HepG2 (cell line): ENCODE data around the gene TANC1. TPM values are rescaled to one million over a fixed set of nuclear protein-coding genes. Genes with fewer than 3 reads are reported as not detected.

Experiments
- ATAC-seq: fragments of 200-7000 bp; cut with Tn5 transposase; 3 replicates; pipeline ENCODE4 v1.9.1; 2020; ENCODE audit warnings: mild to moderate bottlenecking, moderate library complexity
- BruUV-seq: library from RNA; stranded (reverse); fragments of 400-500 nt; replicated peaks from 2 replicates; lab custom pipeline; 2021; lab: Mats Ljungman, UMichigan
- CTCF ChIA-PET: fragments of 300-600 bp; formaldehyde crosslinking; extraction: SDS; loops from one replicate; lab custom pipeline; 2021; ENCODE audit warnings: low total read pairs, inconsistent platforms, low intra/inter-chr PET ratio; lab: Yijun Ruan, JAX
- POLR2A ChIA-PET: fragments of 350-600 bp; sonication (Branson Sonifier 250); formaldehyde crosslinking; loops from one replicate; lab custom pipeline; 2020; ENCODE audit warnings: antibody characterized with exemption, inconsistent platforms; lab: Yijun Ruan, JAX
- DNase-seq: peaks from one replicate; pipeline ENCODE4 v3.0.0-alpha.2; 2015; ENCODE audit warnings: low spot score
- FAIRE-seq: peaks from 3 replicates; lab custom pipeline; 2011; peaks lifted over from hg19 to GRCh38; lab: Jason Lieb, UNC
- H2AFZ ChIP-seq: one replicate; pipeline ENCODE4 v1.6.1; 2011; ENCODE audit warnings: low read length, inconsistent platforms
- H3K27ac ChIP-seq: fragments of 300-600 bp; 3 replicates; pipeline ENCODE4 v1.8.0; 2011; ENCODE audit warnings: mixed run types, mild to moderate bottlenecking, mixed read lengths, low read length, inconsistent platforms; ENCODE audit not compliant: insufficient read depth; ENCODE audit errors: extremely low read length
- H3K27me3 ChIP-seq, 2 experiments: fragments of 200-600 bp in 1 of 2; 2 replicates in 1 of 2; 3 replicates in 1 of 2; pipeline versions ENCODE4 v1.6.0 to v1.8.0; 2011; ENCODE audit warnings: low read length in 2 of 2, mild to moderate bottlenecking in 2 of 2, moderate library complexity in 2 of 2, inconsistent platforms in 1 of 2; ENCODE audit not compliant: insufficient read depth in 2 of 2, control insufficient read depth in 1 of 2
- H3K36me3 ChIP-seq, 2 experiments: fragments of 200-600 bp in 1 of 2; replicated peaks in 1 of 2; 2 replicates in 1 of 2; 3 replicates in 1 of 2; pipeline versions ENCODE4 v1.5.1 to v1.8.0; 2011; ENCODE audit warnings: low read length in 2 of 2, inconsistent platforms in 1 of 2; ENCODE audit not compliant: insufficient read depth in 2 of 2, control insufficient read depth in 1 of 2
- H3K4me1 ChIP-seq: 2 replicates; pipeline ENCODE4 v1.5.1; 2012; ENCODE audit warnings: low read length, inconsistent platforms; ENCODE audit not compliant: insufficient read depth
- H3K4me2 ChIP-seq: 2 replicates; pipeline ENCODE4 v1.6.0; 2011; ENCODE audit warnings: low read depth, low read length, inconsistent platforms
- H3K4me3 ChIP-seq, 3 experiments: fragments of 200-600 bp in 1 of 3; sonication (generic), shearing (Covaris generic) in 1 of 3; replicated peaks in 1 of 3; 2 replicates each; pipeline ENCODE4 v1.5.1; 2011 to 2016; ENCODE audit warnings: low read length in 3 of 3, inconsistent platforms in 2 of 3, low read depth in 2 of 3, mild to moderate bottlenecking in 2 of 3, control low read depth in 1 of 3, mixed read lengths in 1 of 3; ENCODE audit not compliant: insufficient read depth in 1 of 3
- H3K79me2 ChIP-seq: one replicate; pipeline ENCODE4 v1.6.1; 2011; ENCODE audit warnings: low read length, inconsistent platforms; ENCODE audit not compliant: insufficient read depth
- H3K9ac ChIP-seq: 2 replicates; pipeline ENCODE4 v1.6.0; 2011; ENCODE audit warnings: mild to moderate bottlenecking, low read depth, low read length, inconsistent platforms; ENCODE audit not compliant: insufficient read depth
- H3K9me3 ChIP-seq: 2 replicates; pipeline ENCODE4 v1.5.1; 2012; ENCODE audit warnings: mild to moderate bottlenecking, low read length
- H4K20me1 ChIP-seq: 2 replicates; pipeline ENCODE4 v1.6.0; 2011; ENCODE audit warnings: inconsistent platforms, mild to moderate bottlenecking, low read length, moderate library complexity; ENCODE audit not compliant: insufficient read depth
- CC2D1A ChIP-seq: sonication (generic); formaldehyde crosslinking; IDR thresholded peaks from 2 replicates; pipeline ENCODE4 v1.8.1; 2023; ENCODE audit warnings: mild to moderate bottlenecking, missing genetic modification reagents
- ELF4 ChIP-seq: sonication (generic); formaldehyde crosslinking; IDR thresholded peaks from 2 replicates; pipeline ENCODE4 v1.5.0; 2020; ENCODE audit warnings: missing genetic modification reagents, mild to moderate bottlenecking, moderate library complexity, borderline replicate concordance
- MAFF ChIP-seq: IDR thresholded peaks from 2 replicates; pipeline ENCODE4 v1.6.1; 2011; ENCODE audit warnings: low read depth, low read length, improper control_type of control experiment
- MAFK ChIP-seq, 2 experiments: IDR thresholded peaks in 1 of 2; conservative IDR thresholded peaks in 1 of 2; 2 replicates each; pipeline ENCODE4 v1.6.1; 2011; ENCODE audit warnings: improper control_type of control experiment in 2 of 2, low read length in 2 of 2
- ZBTB42 ChIP-seq: sonication (generic); formaldehyde crosslinking; IDR thresholded peaks from 2 replicates; pipeline ENCODE4 v1.5.0; 2020; ENCODE audit warnings: mild to moderate bottlenecking, missing genetic modification reagents
- ZMAT3 ChIP-seq: sonication (generic); formaldehyde crosslinking; conservative IDR thresholded peaks from 2 replicates; pipeline ENCODE4 v1.7.0; 2021; ENCODE audit warnings: missing genetic modification reagents
- ZNF24 ChIP-seq: fragments of 450-650 bp; IDR thresholded peaks from 2 replicates; pipeline ENCODE4 v1.6.1; 2017; ENCODE audit warnings: antibody characterized with exemption, mild to moderate bottlenecking
- WGBS: methylation state at CpG from one replicate; pipeline ENCODE4 v1.1.6; 2017; ENCODE audit warnings: low lambda C conversion rate; 5-methylcytosine and 5-hydroxymethylcytosine counted together
- in situ Hi-C: cut with HindIII; loops from 2 replicates; pipeline ENCODE4 v1.10.0; 2017; ENCODE audit warnings: low pct_unique_long_range_greater_than_20kb; ENCODE audit not compliant: extremely low pct_ligation_motif_present
- intact Hi-C: fragments of 100-400 bp; cut with micrococcal nuclease; formaldehyde crosslinking; loops from one replicate; pipeline ENCODE4 v1.10.0; 2022; ENCODE audit not compliant: unreplicated experiment
- polyA plus RNA-seq, 8 experiments: library from polyadenylated mRNA; depleted of rRNA in 3 of 8; stranded (reverse) in 7 of 8; unstranded in 1 of 8; fragments of >200 nt; fragmentation: Illumina TruSeq in 4 of 8; extraction: Trizol in 4 of 8; gene quantifications; 2 replicates each; pipeline versions ENCODE4 v1.2.1 to v1.2.3, GENCODE V29; 2011 to 2016; ENCODE audit warnings: low read depth in 4 of 8, missing spikeins in 1 of 8, mixed read lengths in 1 of 8; ENCODE audit not compliant: insufficient read depth in 1 of 8
- total RNA-seq, 5 experiments: library from RNA; depleted of rRNA; stranded (reverse); fragments of >200 nt; fragmentation: Illumina TruSeq; extraction: Trizol; gene quantifications; 2 replicates each; pipeline ENCODE4 v1.2.3, GENCODE V29; 2016; ENCODE audit warnings: low read depth in 1 of 5
- TF ChIP-seq, protein P1 (sequence below): sonication (generic); formaldehyde crosslinking; IDR thresholded peaks from 2 replicates; pipeline ENCODE4 v1.5.0; 2020; ENCODE audit warnings: mild to moderate bottlenecking, missing genetic modification reagents

Gene TANC1
- total and polyA plus RNA-seq, 2 of the 13 experiments (the other 11 are each of a cell fraction or from before 2014, with no cell fraction given) = 2.3 to 5.6 TPM

DNA sequence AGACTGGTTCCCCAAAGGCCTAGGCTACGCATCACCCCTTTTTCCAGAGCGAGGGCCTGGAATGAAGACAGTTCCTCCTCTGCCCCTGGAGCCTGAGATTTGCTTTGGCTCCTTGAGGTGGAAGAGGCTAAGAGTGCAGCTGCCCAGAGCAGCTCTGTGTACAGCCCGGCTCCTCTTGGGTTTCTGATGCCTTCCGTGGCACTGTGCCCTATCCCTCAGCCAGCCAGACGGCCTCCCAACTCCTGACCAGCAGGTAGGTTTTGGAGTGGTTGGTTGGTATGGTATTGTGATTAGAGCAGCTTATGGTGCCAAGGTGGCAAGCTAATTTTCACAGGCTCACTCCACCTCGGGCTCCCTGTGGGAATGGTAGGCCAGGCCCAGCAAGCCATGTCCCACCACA is 112.2 kb downstream of the TANC1 start:
- Histone ChIP-seq H3K4me1 (no peaks in the 10 kb centered on the region), H3K4me3 (no peak overlapping the region), H3K79me2 (no peaks in the 10 kb centered on the region), H2AFZ (no peak overlapping the region), H3K4me2 (no peak overlapping the region), H4K20me1 (no peaks in the 10 kb centered on the region), H3K36me3 (no peaks in the 10 kb centered on the region), H3K9me3 (no peaks in the 10 kb centered on the region), H3K27ac (no peak overlapping the region), H3K9ac (no peak overlapping the region), H3K27me3 (no peaks in the 10 kb centered on the region)
- intact Hi-C loops (no loop called here), in situ Hi-C loops (no loop called here)
- TF ChIP-seq ZNF24 = no peak
- no peak for TF ChIP-seq CC2D1A (CRISPR knock-in tag)
- TF ChIP-seq, protein P1, sequence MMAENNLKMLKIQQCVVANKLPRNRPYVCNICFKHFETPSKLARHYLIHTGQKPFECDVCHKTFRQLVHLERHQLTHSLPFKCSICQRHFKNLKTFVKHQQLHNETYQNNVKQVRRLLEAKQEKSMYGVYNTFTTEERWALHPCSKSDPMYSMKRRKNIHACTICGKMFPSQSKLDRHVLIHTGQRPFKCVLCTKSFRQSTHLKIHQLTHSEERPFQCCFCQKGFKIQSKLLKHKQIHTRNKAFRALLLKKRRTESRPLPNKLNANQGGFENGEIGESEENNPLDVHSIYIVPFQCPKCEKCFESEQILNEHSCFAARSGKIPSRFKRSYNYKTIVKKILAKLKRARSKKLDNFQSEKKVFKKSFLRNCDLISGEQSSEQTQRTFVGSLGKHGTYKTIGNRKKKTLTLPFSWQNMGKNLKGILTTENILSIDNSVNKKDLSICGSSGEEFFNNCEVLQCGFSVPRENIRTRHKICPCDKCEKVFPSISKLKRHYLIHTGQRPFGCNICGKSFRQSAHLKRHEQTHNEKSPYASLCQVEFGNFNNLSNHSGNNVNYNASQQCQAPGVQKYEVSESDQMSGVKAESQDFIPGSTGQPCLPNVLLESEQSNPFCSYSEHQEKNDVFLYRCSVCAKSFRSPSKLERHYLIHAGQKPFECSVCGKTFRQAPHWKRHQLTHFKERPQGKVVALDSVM (CRISPR knock-in tag) = no peak
- no peak for TF ChIP-seq ELF4 (CRISPR knock-in tag)
- CTCF ChIA-PET = no interaction called here
- POLR2A ChIA-PET = no interaction called here
- FAIRE-seq (no peak), DNase-seq (no peak), ATAC-seq (no peak)
- WGBS = 65% methylated on average over 6 of the region's 6 CpGs
- BruUV-seq = no TSS peak

DNA sequence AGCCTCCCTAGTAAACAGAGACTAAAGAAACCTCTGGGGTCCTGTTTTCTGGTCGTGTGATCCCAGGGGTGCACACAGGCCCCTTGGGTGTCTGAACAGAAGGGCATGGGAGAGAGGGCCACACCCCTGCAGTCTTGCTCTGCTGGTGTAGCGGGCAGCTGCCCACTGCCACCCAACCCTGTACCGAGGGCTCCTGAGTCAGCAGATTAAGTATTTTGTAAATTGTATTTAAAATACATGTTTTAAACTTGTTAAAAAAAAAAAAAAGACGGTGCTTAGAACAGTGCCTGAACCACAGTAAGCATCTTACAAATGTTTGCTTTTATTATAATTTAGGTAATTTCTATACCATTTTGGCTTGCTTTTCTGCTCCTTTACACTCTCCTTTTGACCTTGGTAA is 113.7 kb downstream of the TANC1 start:
- H3K27me3 ChIP-seq = no peaks in the 10 kb centered on the region
- no peaks in the 10 kb centered on the region for H3K9me3 ChIP-seq
- H3K9ac ChIP-seq = no peak overlapping the region
- no peak overlapping the region for H2AFZ ChIP-seq
- no peaks in the 10 kb centered on the region for H3K79me2 ChIP-seq
- DNase-seq (no peak), FAIRE-seq (no peak), ATAC-seq (no peak)
- ChIA-PET POLR2A (no interaction called here), CTCF (no interaction called here)
- H3K4me1 ChIP-seq = no peaks in the 10 kb centered on the region
- intact Hi-C loops = no loop called here
- no peak overlapping the region for H3K27ac ChIP-seq
- no peak overlapping the region for H3K4me3 ChIP-seq
- H3K4me2 ChIP-seq = no peak overlapping the region
- no peaks in the 10 kb centered on the region for H4K20me1 ChIP-seq
- WGBS = 67% methylated on average over 4 of the region's 4 CpGs
- TF ChIP-seq ZMAT3 (CRISPR knock-in tag) (no peak), ZBTB42 (no peak), MAFF (peak; percentile 51; the same call in 1 of the 2 replicates), MAFK (conservative IDR thresholded peaks at IDR 0.05 in 1 of 2, IDR thresholded peaks at IDR 0.05 in 1 of 2; ENCODE audit: low read length in 2 of 2) (peak; percentile 56 to 84)
- in situ Hi-C loops = no loop called here
- H3K36me3 ChIP-seq = no peaks in the 10 kb centered on the region
- no TSS peak for BruUV-seq
